ENCODE data around the gene ITK.

GRCh38 chr5:157184117-157184670 is 3.6 kb downstream of the ITK start:
- TF ChIP-seq, protein P1, sequence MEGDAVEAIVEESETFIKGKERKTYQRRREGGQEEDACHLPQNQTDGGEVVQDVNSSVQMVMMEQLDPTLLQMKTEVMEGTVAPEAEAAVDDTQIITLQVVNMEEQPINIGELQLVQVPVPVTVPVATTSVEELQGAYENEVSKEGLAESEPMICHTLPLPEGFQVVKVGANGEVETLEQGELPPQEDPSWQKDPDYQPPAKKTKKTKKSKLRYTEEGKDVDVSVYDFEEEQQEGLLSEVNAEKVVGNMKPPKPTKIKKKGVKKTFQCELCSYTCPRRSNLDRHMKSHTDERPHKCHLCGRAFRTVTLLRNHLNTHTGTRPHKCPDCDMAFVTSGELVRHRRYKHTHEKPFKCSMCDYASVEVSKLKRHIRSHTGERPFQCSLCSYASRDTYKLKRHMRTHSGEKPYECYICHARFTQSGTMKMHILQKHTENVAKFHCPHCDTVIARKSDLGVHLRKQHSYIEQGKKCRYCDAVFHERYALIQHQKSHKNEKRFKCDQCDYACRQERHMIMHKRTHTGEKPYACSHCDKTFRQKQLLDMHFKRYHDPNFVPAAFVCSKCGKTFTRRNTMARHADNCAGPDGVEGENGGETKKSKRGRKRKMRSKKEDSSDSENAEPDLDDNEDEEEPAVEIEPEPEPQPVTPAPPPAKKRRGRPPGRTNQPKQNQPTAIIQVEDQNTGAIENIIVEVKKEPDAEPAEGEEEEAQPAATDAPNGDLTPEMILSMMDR (IDR thresholded peaks at IDR 0.05; ENCODE audit: insufficient read depth, low read length): no peak
- TF ChIP-seq POLR2AphosphoS5 (IDR thresholded peaks at IDR 0.05; ENCODE audit: low read depth): no peak
- TF ChIP-seq GABPA (IDR thresholded peaks at IDR 0.05; ENCODE audit: low read depth): no peak

Measured in HL-60 (cell line).